Endothelial cell of umbilical vein (primary cell): ENCODE data around the gene UBA5. TPM values are rescaled to one million over a fixed set of nuclear protein-coding genes. Genes with fewer than 3 reads are reported as not detected.

Experiments
- BruUV-seq: library from RNA; stranded (reverse); fragments of 400-500 nt; replicated peaks from 2 replicates; lab custom pipeline; 2021; lab: Mats Ljungman, UMichigan
- CTCF ChIA-PET: fragments of 300-600, 350-600 bp; sonication (Branson Sonifier 250); formaldehyde crosslinking; loops from one replicate; lab custom pipeline; 2021; ENCODE audit warnings: antibody characterized with exemption, inconsistent platforms; lab: Charles Lee
- POLR2A ChIA-PET: fragments of 300-600, 350-600 bp; sonication (Branson Sonifier 250); formaldehyde crosslinking; loops from one replicate; lab custom pipeline; 2021; ENCODE audit warnings: antibody characterized with exemption, inconsistent platforms; lab: Charles Lee
- DNase-seq: peaks from one replicate; pipeline ENCODE4 v3.0.0-alpha.2; 2011; ENCODE audit warnings: low read depth, low spot score
- FAIRE-seq: peaks from 2 replicates; lab custom pipeline; 2011; peaks lifted over from hg19 to GRCh38; lab: Jason Lieb, UNC
- H2AFZ ChIP-seq: 2 replicates; pipeline ENCODE4 v1.6.0; 2012; ENCODE audit warnings: low read depth, low read length, control low read depth, inconsistent platforms
- H3K27ac ChIP-seq: 2 replicates; pipeline ENCODE4 v1.5.1; 2011; ENCODE audit warnings: low read depth, mild to moderate bottlenecking, control low read depth, low read length, moderate library complexity; ENCODE audit not compliant: insufficient read depth
- H3K27me3 ChIP-seq, 2 experiments: 2 replicates each; pipeline versions ENCODE4 v1.6.0 to v1.6.1; 2011; ENCODE audit warnings: low read length in 2 of 2, mixed read lengths in 1 of 2; ENCODE audit not compliant: control insufficient read depth in 2 of 2, insufficient read depth in 2 of 2
- H3K36me3 ChIP-seq, 2 experiments: 2 replicates in 1 of 2; 3 replicates in 1 of 2; pipeline ENCODE4 v1.5.1; 2011; ENCODE audit warnings: low read length in 2 of 2, mild to moderate bottlenecking in 1 of 2, moderate library complexity in 1 of 2; ENCODE audit not compliant: control insufficient read depth in 2 of 2, insufficient read depth in 2 of 2; ENCODE audit errors: extremely low read depth in 1 of 2
- H3K4me1 ChIP-seq: 3 replicates; pipeline ENCODE4 v1.5.1; 2011; ENCODE audit warnings: mild to moderate bottlenecking, low read length; ENCODE audit not compliant: control insufficient read depth, insufficient read depth; ENCODE audit errors: extremely low read depth
- H3K4me2 ChIP-seq: 2 replicates; pipeline ENCODE4 v1.6.1; 2011; ENCODE audit warnings: low read length, control low read depth, mixed read lengths; ENCODE audit not compliant: insufficient read depth
- H3K4me3 ChIP-seq, 3 experiments: fragments of 200-600 bp in 1 of 3; sonication (generic), shearing (Covaris generic) in 1 of 3; replicated peaks in 1 of 3; 2 replicates each; pipeline ENCODE4 v1.5.1; 2011 to 2016; ENCODE audit warnings: control low read depth in 3 of 3, low read length in 3 of 3, mild to moderate bottlenecking in 2 of 3, inconsistent platforms in 1 of 3, low read depth in 1 of 3, moderate library complexity in 1 of 3; ENCODE audit not compliant: insufficient read depth in 1 of 3
- H3K79me2 ChIP-seq: 2 replicates; pipeline ENCODE4 v1.6.0; 2012; ENCODE audit warnings: low read length, inconsistent platforms; ENCODE audit not compliant: control insufficient read depth, insufficient read depth
- H3K9ac ChIP-seq: replicated peaks from 2 replicates; pipeline ENCODE3; 2011; ENCODE audit warnings: low read length, control low read depth; ENCODE audit not compliant: insufficient read depth; ENCODE audit errors: extremely low read depth
- H3K9me1 ChIP-seq: replicated peaks from 3 replicates; pipeline ENCODE4 v1.6.0; 2011; ENCODE audit warnings: mild to moderate bottlenecking, low read length; ENCODE audit not compliant: control insufficient read depth, insufficient read depth; ENCODE audit errors: extremely low read depth
- H3K9me3 ChIP-seq: replicated peaks from 2 replicates; pipeline ENCODE4 v1.5.1; 2012; ENCODE audit warnings: low read length, inconsistent platforms; ENCODE audit not compliant: control insufficient read depth, insufficient read depth
- H4K20me1 ChIP-seq: replicated peaks from 2 replicates; pipeline ENCODE3; 2011; ENCODE audit warnings: mild to moderate bottlenecking, low read length; ENCODE audit not compliant: control insufficient read depth, insufficient read depth; ENCODE audit errors: extremely low read depth
- CTCF ChIP-seq, 2 donors: IDR thresholded peaks; 1 replicate in 1 of 2; 2 replicates in 1 of 2; pipeline ENCODE4 v1.5.1; 2011; ENCODE audit warnings: low read length in 2 of 2, mild to moderate bottlenecking in 2 of 2, moderate library complexity in 2 of 2, control low read depth in 1 of 2, inconsistent platforms in 1 of 2, low read depth in 1 of 2; ENCODE audit not compliant: insufficient read depth in 1 of 2; ENCODE audit errors: extremely low read depth in 1 of 2
- EZH2 ChIP-seq: IDR thresholded peaks from 2 replicates; pipeline ENCODE4 v1.6.1; 2012; ENCODE audit warnings: borderline replicate concordance, low read depth, mild to moderate bottlenecking, moderate library complexity, low read length, inconsistent platforms; ENCODE audit not compliant: severe bottlenecking
- FOS ChIP-seq: IDR thresholded peaks from 2 replicates; pipeline ENCODE4 v1.6.1; 2011; ENCODE audit warnings: mild to moderate bottlenecking, low read length, moderate library complexity, borderline replicate concordance; ENCODE audit not compliant: insufficient read depth
- GATA2 ChIP-seq: IDR thresholded peaks from 2 replicates; pipeline ENCODE4 v1.7.0; 2011; ENCODE audit warnings: low read depth, mild to moderate bottlenecking, moderate library complexity, mixed read lengths, low read length; ENCODE audit not compliant: insufficient read length, insufficient read depth
- JUN ChIP-seq: IDR thresholded peaks from 2 replicates; pipeline ENCODE4 v1.6.1; 2011; ENCODE audit warnings: borderline replicate concordance, low read depth; ENCODE audit not compliant: insufficient read length, insufficient read depth
- MAX ChIP-seq: IDR thresholded peaks from 2 replicates; pipeline ENCODE4 v1.6.1; 2011; ENCODE audit not compliant: insufficient read depth, insufficient read length
- MYC ChIP-seq: IDR thresholded peaks from one replicate; pipeline ENCODE4 v1.6.1; 2011; ENCODE audit warnings: mild to moderate bottlenecking, low read depth, low read length
- POLR2A ChIP-seq: IDR thresholded peaks from 2 replicates; pipeline ENCODE4 v1.6.1; 2012; ENCODE audit warnings: low read depth, mild to moderate bottlenecking, control low read depth, low read length
- POLR2AphosphoS5 ChIP-seq: IDR thresholded peaks from 2 replicates; pipeline ENCODE4 v1.6.1; 2012; ENCODE audit warnings: low read depth, mild to moderate bottlenecking, control low read depth, low read length, moderate library complexity; ENCODE audit not compliant: insufficient read depth
- dilution Hi-C: fragments of 300-500 bp; cut with MboI; formaldehyde crosslinking; loops from one replicate; pipeline ENCODE4 v1.15.0; 2019; ENCODE audit warnings: low sequenced_read_pairs; ENCODE audit not compliant: extremely low pct_ligation_motif_present
- intact Hi-C: fragments of 100-400 bp; cut with micrococcal nuclease; formaldehyde crosslinking; loops from one replicate; pipeline ENCODE4 v1.10.0; 2022
- polyA plus RNA-seq, 4 experiments: library from polyadenylated mRNA; depleted of rRNA in 3 of 4; stranded (reverse) in 3 of 4; unstranded in 1 of 4; fragments of >200 nt; gene quantifications; 2 replicates each; pipeline versions ENCODE4 v1.2.1 to v1.2.3, GENCODE V29; 2011 to 2012; ENCODE audit warnings: missing spikeins in 1 of 4
- total RNA-seq: library from RNA; stranded (reverse); gene quantifications from 2 replicates; pipeline ENCODE4 v1.2.3, GENCODE V29; 2021

Gene UBA5
- total and polyA plus RNA-seq, 2 donors (not counting 3 experiments of a cell fraction or from before 2014, with no cell fraction given): 19.7 to 38.1 TPM

- no peaks in the 10 kb centered on the region for H3K9me1 ChIP-seq
- no peak overlapping the region for H3K9ac ChIP-seq
- no peaks in the 10 kb centered on the region for H3K4me1 ChIP-seq
- dilution Hi-C loops: no loop called here
- no peak for DNase-seq
- TF ChIP-seq MAX (no peak), MYC (no peak), GATA2 (no peak), EZH2 (no peak), FOS (no peak), CTCF (IDR thresholded peaks at IDR 0.05; ENCODE audit: extremely low read depth in 1 of 2, insufficient read depth in 1 of 2, low read depth in 1 of 2, low read length in 2 of 2) (no peak), JUN (no peak), POLR2AphosphoS5 (no peak), POLR2A (no peak)
- BruUV-seq: no TSS peak
- ChIA-PET POLR2A (no interaction called here), CTCF (no interaction called here)
- no peaks in the 10 kb centered on the region for H3K79me2 ChIP-seq
- no peaks in the 10 kb centered on the region for H3K9me3 ChIP-seq
- intact Hi-C loops: no loop called here
- H3K4me2 ChIP-seq: no peak overlapping the region
- H2AFZ ChIP-seq: no peak overlapping the region
- no peak overlapping the region for H3K4me3 ChIP-seq
- H3K27ac ChIP-seq: no peak overlapping the region
- peaks cover 16 to 21% of the 10 kb centered on the region in 2 experiments for H3K36me3 ChIP-seq
- H4K20me1 ChIP-seq: no peaks in the 10 kb centered on the region
- FAIRE-seq: no peak
- H3K27me3 ChIP-seq: no peaks in the 10 kb centered on the region
Observed at GRCh38 chr3:132703733-132704132, 43.6 kb downstream of the UBA5 start.
